Heart left ventricle (tissue), 16 donors: Measurements from ENCODE around the gene ZNF646. TPM values are rescaled to one million over a fixed set of nuclear protein-coding genes. Genes with fewer than 3 reads are reported as not detected.

Source experiments
- ATAC-seq, 4 donors: fragments of 200-7000 bp; cut with Tn5 transposase; one replicate each; pipeline ENCODE4 v1.9.1; 2020 to 2022; ENCODE audit warnings: moderate library complexity in 4 of 4, mild to moderate bottlenecking in 3 of 4, moderate number of reproducible peaks in 1 of 4
- DNase-seq, 5 donors: peaks; one replicate each; pipeline ENCODE4 v3.0.0-alpha.2; 2020
- H3K27ac ChIP-seq, 12 donors: fragments of 200-600 bp; sonication (generic) in 4 of 12; one replicate each; pipeline versions ENCODE4 v1.5.0 to v1.8.0; 2016 to 2022; ENCODE audit warnings: mild to moderate bottlenecking in 2 of 12
- H3K27me3 ChIP-seq, 9 donors: fragments of 200-600 bp; sonication (generic) in 2 of 9; one replicate each; pipeline versions ENCODE4 v1.5.1 to v1.8.0; 2016 to 2022; ENCODE audit warnings: mild to moderate bottlenecking in 3 of 9
- H3K36me3 ChIP-seq, 9 donors: fragments of 200-600 bp; sonication (generic) in 2 of 9; one replicate each; pipeline versions ENCODE4 v1.5.0 to v1.8.0; 2018 to 2022; ENCODE audit warnings: mild to moderate bottlenecking in 2 of 9
- H3K4me1 ChIP-seq, 12 donors: fragments of 200-600 bp; sonication (generic) in 4 of 12; one replicate each; pipeline versions ENCODE4 v1.5.0 to v1.8.0; 2016 to 2022; ENCODE audit warnings: mild to moderate bottlenecking in 3 of 12
- H3K4me3 ChIP-seq, 12 donors: fragments of 200-600 bp; sonication (generic) in 4 of 12; one replicate each; pipeline versions ENCODE4 v1.5.0 to v1.8.0; 2017 to 2022; ENCODE audit warnings: mild to moderate bottlenecking in 9 of 12, moderate library complexity in 4 of 12
- H3K9me3 ChIP-seq, 12 donors: fragments of 200-600 bp; sonication (generic) in 4 of 12; one replicate each; pipeline versions ENCODE4 v1.5.0 to v1.8.0; 2016 to 2022; ENCODE audit warnings: mild to moderate bottlenecking in 1 of 12
- POLR2A ChIP-seq, 2 donors: fragments of 450-650 bp; IDR thresholded peaks; one replicate each; pipeline ENCODE4 v1.6.1; 2017; ENCODE audit warnings: antibody characterized with exemption in 2 of 2, mild to moderate bottlenecking in 2 of 2, moderate library complexity in 2 of 2
- WGBS, 4 donors: extraction: QIAGEN DNeasy Blood & Tissue Kit in 2 of 4; methylation state at CpG; one replicate each; pipeline versions ENCODE4 v1.1.5 to v1.1.7; 2013 to 2018; 5-methylcytosine and 5-hydroxymethylcytosine counted together
- intact Hi-C, 10 donors: fragments of 100-400 bp; cut with DNase I; formaldehyde crosslinking; loops; one replicate each; pipeline versions ENCODE4 v1.11.1 to v1.14.2; 2022
- polyA plus RNA-seq, 2 donors: library from polyadenylated mRNA; stranded (reverse); fragments of 200-250 nt; gene quantifications; one replicate each; pipeline ENCODE4 v1.2.3, GENCODE V29; 2013
- total RNA-seq, 9 donors: library from RNA; depleted of rRNA in 2 of 9; stranded (reverse); fragments of >200 nt in 2 of 9; fragmentation: NEBNext Ultra II Directional in 3 of 9; extraction: Animal tissue kit (Norgen Biotek cat#: 25700) in 3 of 9; gene quantifications; one replicate each; pipeline versions ENCODE4 v1.1.0 to v1.2.4, GENCODE V29; 2016 to 2023
- TF ChIP-seq, protein P1 (sequence below), 12 donors: fragments of 200-600 bp; sonication (generic) in 4 of 12; IDR thresholded peaks; one replicate each; pipeline versions ENCODE4 v1.5.0 to v1.8.0; 2018 to 2022; ENCODE audit warnings: antibody characterized with exemption in 12 of 12, mild to moderate bottlenecking in 5 of 12
- donor health status: ischemic (EF 13 %, LVEDD 7.1; RV severe dilation, severe dysfunction).
- donor health status: healthy with polysubstance abuse.
- donor health status: DM: no; HTN: yes; CAD: no.
- donor health status: DM: no; HTN: no; CAD: no.
- donor health status: ischemic (EF 25% LVEDD 6.9; RV normal size, moderate dysfunction).
- donor health status: ischemic (EF 25% LVEDD 5.7; RV mildly dilated, moderate dysfunction).
- donor health status: healthy.
- donor health status: DM: yes; HTN: yes; CAD: no.
- donor health status: ischemic (EF 35%, LVEDD 5.7; RV mildly dilated, moderate dysfunction).
- donor health status: nonischemic (EF 11% LVEDD 7.7; RV severe dilation, severe dysfunction).
- donor health status: DM: yes; HTN: yes; CAD: no.
- donor health status: PGD.
- donor health status: ischemic (EF 29% LVEDD 5.4; RV normal size, mild dysfunction).
- donor health status: nonischemic (EF 23%, LVEDD 6.1; RV moderate dilation, normal function).

ZNF646 gene
- total and polyA plus RNA-seq, 11 donors = 6.4 to 15.5 (median 10.0) TPM

GRCh38 chr16:31128711-31129567 lies 54.7 kb downstream of the ZNF646 start:
- H3K27ac ChIP-seq = peak overlapping the region; percentile 27 to 94 (median 60)
- DNase-seq (peak in 3 of 5 donors; percentile 48 to 69 (median 60)), ATAC-seq (peak; percentile 39 to 84 (median 76))
- H3K4me1 ChIP-seq = peaks cover 0 to 47% (median 15%) of the 10 kb centered on the region in 12 donors
- H3K9me3 ChIP-seq = no peaks in the 10 kb centered on the region
- H3K4me3 ChIP-seq = peak overlapping the region in 1 of 12 donors; percentile 2
- TF ChIP-seq, protein P1, sequence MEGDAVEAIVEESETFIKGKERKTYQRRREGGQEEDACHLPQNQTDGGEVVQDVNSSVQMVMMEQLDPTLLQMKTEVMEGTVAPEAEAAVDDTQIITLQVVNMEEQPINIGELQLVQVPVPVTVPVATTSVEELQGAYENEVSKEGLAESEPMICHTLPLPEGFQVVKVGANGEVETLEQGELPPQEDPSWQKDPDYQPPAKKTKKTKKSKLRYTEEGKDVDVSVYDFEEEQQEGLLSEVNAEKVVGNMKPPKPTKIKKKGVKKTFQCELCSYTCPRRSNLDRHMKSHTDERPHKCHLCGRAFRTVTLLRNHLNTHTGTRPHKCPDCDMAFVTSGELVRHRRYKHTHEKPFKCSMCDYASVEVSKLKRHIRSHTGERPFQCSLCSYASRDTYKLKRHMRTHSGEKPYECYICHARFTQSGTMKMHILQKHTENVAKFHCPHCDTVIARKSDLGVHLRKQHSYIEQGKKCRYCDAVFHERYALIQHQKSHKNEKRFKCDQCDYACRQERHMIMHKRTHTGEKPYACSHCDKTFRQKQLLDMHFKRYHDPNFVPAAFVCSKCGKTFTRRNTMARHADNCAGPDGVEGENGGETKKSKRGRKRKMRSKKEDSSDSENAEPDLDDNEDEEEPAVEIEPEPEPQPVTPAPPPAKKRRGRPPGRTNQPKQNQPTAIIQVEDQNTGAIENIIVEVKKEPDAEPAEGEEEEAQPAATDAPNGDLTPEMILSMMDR (IDR thresholded peaks at IDR 0.05) = no peak
- TF ChIP-seq POLR2A (IDR thresholded peaks at IDR 0.05) = no peak
- peaks cover 7 to 80% (median 61%) of the 10 kb centered on the region in 9 donors for H3K36me3 ChIP-seq
- 65 to 78% (median 69%) methylated on average over 10 to 14 of the region's 14 CpGs for WGBS, 4 donors
- no peaks in the 10 kb centered on the region for H3K27me3 ChIP-seq
- intact Hi-C loops = no loop called here

DNA sequence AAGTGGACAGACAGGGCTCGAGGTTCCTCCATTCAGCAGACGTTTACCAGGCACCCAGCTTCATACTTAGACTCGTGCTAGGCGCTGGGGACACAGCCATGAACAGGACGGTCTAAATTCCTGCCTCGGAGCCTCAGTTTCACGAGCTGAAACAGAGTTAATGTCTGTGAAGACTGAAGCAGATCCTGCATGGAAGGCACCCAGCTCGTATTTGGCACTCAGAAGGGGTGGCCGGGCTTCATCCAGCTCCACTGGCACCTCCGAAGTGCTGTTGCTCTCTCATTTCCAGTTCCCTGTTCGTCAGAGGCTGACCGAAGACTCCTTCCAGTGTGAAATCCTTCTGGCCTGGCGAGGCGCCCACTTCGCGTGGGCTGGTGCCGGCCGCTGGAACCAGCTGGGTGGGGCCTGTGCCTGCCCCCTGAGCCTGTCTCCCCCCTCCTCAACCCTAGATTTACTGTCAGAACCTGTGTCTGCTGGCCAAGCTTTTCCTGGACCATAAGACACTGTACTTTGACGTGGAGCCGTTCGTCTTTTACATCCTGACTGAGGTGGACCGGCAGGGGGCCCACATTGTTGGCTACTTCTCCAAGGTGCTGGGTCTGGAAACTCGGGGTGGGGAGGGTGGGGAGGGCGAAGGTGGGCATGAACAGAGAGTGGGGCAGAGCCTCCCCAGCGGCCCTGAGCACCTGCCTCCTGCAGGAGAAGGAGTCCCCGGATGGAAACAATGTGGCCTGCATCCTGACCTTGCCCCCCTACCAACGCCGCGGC lies 55.5 kb downstream of the ZNF646 start:
- H3K4me3 ChIP-seq = no peak overlapping the region
- no peak for TF ChIP-seq POLR2A (IDR thresholded peaks at IDR 0.05)
- TF ChIP-seq, protein P1 (IDR thresholded peaks at IDR 0.05) = no peak
- WGBS, 4 donors = 57 to 74% (median 69%) methylated on average over 28 to 29 of the region's 29 CpGs

GRCh38 chr16:31130336-31130891 lies 56.2 kb downstream of the ZNF646 start:
- no peak overlapping the region for H3K4me3 ChIP-seq
- WGBS, 4 donors = 90 to 94% (median 91%) methylated on average over 6 to 10 of the region's 10 CpGs
- H3K36me3 ChIP-seq = peaks cover 6 to 67% (median 57%) of the 10 kb centered on the region in 9 donors
- intact Hi-C loops = no loop called here
- no peaks in the 10 kb centered on the region for H3K27me3 ChIP-seq
- H3K27ac ChIP-seq = peak overlapping the region in 8 of 12 donors; percentile 30 to 94 (median 67)
- no peaks in the 10 kb centered on the region for H3K9me3 ChIP-seq
- TF ChIP-seq, protein P1 (IDR thresholded peaks at IDR 0.05) = no peak
- no peak for TF ChIP-seq POLR2A (IDR thresholded peaks at IDR 0.05)
- no peak for DNase-seq
- ATAC-seq = no peak
- peaks cover 0 to 60% (median 17%) of the 10 kb centered on the region in 12 donors for H3K4me1 ChIP-seq

More for the DNA sequence above, 55.5 kb downstream of the ZNF646 start:
- Histone ChIP-seq H3K27ac (peak overlapping the region; percentile 27 to 94 (median 60)), H3K9me3 (no peaks in the 10 kb centered on the region), H3K27me3 (no peaks in the 10 kb centered on the region), H3K4me1 (peaks cover 0 to 55% (median 17%) of the 10 kb centered on the region in 12 donors), H3K36me3 (peaks cover 6 to 73% (median 59%) of the 10 kb centered on the region in 9 donors)
- intact Hi-C loops = no loop called here
- ATAC-seq (peak in 3 of 4 donors; percentile 14 to 60 (median 42)), DNase-seq (peak in 4 of 5 donors; percentile 67 to 81 (median 72))
